Measurements from ENCODE around the gene TNKS1BP1.
A peak's percentile ranks its signal among the peaks of the same experiment; 100 is the strongest.
"Not testable (repeated sequence)": the region's sequence is repeated elsewhere in the genome, so short reads cannot be mapped to it uniquely, and the experiment has no call there.

Gene TNKS1BP1

DNA sequence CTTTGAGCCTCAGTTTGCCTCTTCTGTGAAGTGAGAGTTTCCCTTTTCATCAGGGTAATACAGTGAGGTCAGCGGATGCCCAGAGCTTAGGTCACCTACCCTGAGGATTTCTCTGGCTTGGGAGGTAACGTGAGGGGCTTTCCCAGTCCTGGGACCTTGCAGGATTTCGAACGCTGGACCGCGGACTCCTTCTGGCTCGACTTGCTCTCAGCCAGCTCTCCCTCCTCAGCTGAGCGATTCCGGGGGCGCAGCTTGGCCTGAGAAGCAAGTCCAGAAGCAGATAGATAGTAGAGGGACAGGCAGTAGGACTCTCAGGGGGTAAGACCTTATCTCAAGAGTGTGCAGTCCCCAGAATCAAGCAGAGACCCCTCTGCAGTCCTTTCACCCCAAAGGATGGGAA is 24.0 kb downstream of the TNKS1BP1 start:
- in situ Hi-C loops (cut with HindIII; ENCODE audit: low pct_ligation_motif_present, low sequenced_read_pairs), result no loop called here
- Histone ChIP-seq H3K27ac (no peak overlapping the region), H3K36me3 (replicated peaks) (peaks cover 77% of the 10 kb centered on the region), H3K27me3 (replicated peaks) (no peaks in the 10 kb centered on the region), H3K4me3 (ENCODE audit: low read depth, low read length) (no peak overlapping the region)
- TF ChIP-seq, protein P1, sequence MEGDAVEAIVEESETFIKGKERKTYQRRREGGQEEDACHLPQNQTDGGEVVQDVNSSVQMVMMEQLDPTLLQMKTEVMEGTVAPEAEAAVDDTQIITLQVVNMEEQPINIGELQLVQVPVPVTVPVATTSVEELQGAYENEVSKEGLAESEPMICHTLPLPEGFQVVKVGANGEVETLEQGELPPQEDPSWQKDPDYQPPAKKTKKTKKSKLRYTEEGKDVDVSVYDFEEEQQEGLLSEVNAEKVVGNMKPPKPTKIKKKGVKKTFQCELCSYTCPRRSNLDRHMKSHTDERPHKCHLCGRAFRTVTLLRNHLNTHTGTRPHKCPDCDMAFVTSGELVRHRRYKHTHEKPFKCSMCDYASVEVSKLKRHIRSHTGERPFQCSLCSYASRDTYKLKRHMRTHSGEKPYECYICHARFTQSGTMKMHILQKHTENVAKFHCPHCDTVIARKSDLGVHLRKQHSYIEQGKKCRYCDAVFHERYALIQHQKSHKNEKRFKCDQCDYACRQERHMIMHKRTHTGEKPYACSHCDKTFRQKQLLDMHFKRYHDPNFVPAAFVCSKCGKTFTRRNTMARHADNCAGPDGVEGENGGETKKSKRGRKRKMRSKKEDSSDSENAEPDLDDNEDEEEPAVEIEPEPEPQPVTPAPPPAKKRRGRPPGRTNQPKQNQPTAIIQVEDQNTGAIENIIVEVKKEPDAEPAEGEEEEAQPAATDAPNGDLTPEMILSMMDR (IDR thresholded peaks at IDR 0.05; ENCODE audit: low read depth, low read length, missing control alignments), result no peak
- no peak for DNase-seq

DNA sequence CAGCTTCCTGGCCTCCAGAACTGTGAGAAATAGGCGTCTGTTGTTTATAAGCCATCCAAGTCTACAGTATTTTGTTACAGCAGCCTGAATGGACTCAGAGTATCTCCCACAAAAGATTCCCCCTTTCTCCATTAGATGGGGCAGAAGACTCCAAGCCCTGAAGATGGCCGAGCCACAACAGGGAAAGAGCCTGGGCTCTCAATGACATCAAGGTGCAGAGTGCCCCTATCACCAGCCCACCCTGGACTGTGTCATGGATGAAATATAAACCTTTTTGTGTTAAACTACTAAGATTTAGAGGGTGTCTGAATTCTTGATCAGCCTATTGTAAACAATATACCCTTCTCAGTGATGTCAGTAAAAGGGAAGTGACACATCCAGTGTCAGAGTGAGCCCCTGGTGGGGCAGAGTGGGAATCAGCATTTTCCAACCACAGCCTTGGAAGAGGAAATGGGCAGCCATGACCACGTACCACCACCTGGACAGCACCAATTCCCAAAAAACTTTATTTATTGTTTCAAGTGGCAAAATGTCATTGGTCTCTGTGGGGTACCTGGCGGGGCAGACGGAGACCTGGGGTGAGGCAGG is 25.5 kb downstream of the TNKS1BP1 start:
- TF ChIP-seq, protein P1 (IDR thresholded peaks at IDR 0.05; ENCODE audit: low read depth, low read length, missing control alignments), result no peak
- in situ Hi-C loops (cut with HindIII; ENCODE audit: low pct_ligation_motif_present, low sequenced_read_pairs), result no loop called here
- Histone ChIP-seq H3K27ac (no peak overlapping the region), H3K27me3 (replicated peaks) (no peaks in the 10 kb centered on the region), H3K36me3 (replicated peaks) (peaks cover 71% of the 10 kb centered on the region), H3K4me3 (ENCODE audit: low read depth, low read length) (no peak overlapping the region)
- DNase-seq, result no peak

DNA sequence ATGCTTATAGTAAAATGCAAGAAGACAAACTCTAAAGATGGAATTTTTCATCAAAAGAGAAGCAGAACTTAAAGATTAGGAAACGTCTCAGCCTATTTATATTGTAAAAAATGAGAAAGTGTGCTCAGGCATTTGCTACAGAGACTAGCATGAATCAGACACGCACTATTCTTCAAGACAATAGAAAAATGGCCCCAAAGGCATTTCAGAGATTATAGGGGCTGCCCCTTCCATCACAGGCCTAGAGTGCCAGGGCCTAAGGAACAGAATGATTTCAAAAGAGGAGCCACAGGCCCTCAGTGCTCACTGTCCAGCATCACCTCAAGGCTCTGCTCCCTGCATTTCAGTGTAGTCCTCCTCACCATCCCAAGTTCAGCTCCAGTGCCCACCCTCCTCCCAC is 27.5 kb downstream of the TNKS1BP1 start:
- DNase-seq, result no peak
- in situ Hi-C loops (cut with HindIII; ENCODE audit: low pct_ligation_motif_present, low sequenced_read_pairs), result no loop called here
- Histone ChIP-seq H3K4me3 (ENCODE audit: low read depth, low read length) (no peak overlapping the region), H3K27ac (no peak overlapping the region), H3K27me3 (replicated peaks) (no peaks in the 10 kb centered on the region), H3K36me3 (replicated peaks) (peaks cover 56% of the 10 kb centered on the region)
- TF ChIP-seq, protein P1 (IDR thresholded peaks at IDR 0.05; ENCODE audit: low read depth, low read length, missing control alignments), result no peak

GRCh38 chr11:57296205-57296604 is 28.5 kb downstream of the TNKS1BP1 start:
- H3K36me3 ChIP-seq (replicated peaks), result peaks cover 45% of the 10 kb centered on the region
- H3K27ac ChIP-seq; H3K27me3 ChIP-seq (replicated peaks); in situ Hi-C loops (cut with HindIII; ENCODE audit: low pct_ligation_motif_present, low sequenced_read_pairs); DNase-seq; H3K4me3 ChIP-seq (ENCODE audit: low read depth, low read length): not testable (repeated sequence)

DNA sequence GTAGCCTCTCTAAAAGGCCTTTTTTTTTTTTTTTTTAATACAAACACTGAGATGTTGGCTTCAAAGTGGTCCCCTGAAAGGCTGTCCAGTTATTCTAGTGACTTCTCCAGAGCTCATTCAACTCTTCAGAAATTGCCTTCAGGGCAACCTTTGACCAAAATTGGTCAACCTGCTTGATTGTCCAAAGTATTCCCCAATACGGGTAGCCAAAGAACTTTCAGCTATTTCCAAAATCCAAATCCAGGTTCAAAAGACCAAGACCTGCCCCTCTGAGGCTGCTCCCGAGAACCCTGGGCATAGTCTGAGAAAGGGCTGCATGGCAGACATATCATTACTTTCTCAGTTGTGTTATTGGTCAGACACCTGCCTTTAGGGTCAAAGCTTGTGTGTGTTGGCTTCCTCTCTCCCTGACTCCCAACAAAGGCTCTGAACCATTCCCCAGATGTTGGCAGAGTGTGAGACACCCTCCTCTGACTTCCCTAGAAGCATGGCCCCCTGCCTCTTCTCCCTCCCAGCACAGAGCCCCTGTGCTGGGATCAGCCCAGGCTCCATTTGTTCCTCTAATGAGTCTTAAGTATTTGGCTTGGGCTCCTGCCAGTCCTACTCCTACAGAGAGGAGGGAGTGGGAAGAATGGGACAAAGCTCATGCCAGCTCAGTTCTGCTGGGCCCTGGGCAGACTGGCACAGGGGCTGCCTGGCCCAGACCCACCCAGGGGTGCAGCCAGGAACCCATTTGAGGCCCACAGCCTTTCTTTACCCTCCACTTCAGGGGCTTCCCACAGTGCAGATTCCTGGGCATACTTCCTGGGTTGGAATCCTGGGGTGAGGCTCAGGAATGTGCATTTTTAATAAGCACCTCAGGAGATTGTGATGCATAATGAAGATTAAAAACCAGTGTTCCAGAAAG is 30.3 kb downstream of the TNKS1BP1 start:
- no peaks in the 10 kb centered on the region for H3K27me3 ChIP-seq (replicated peaks)
- in situ Hi-C loops (cut with HindIII; ENCODE audit: low pct_ligation_motif_present, low sequenced_read_pairs), result no loop called here
- no peak overlapping the region for H3K27ac ChIP-seq
- TF ChIP-seq, protein P1 (IDR thresholded peaks at IDR 0.05; ENCODE audit: low read depth, low read length, missing control alignments), result no peak
- no peak overlapping the region for H3K4me3 ChIP-seq (ENCODE audit: low read depth, low read length)
- DNase-seq, result no peak
- peaks cover 28% of the 10 kb centered on the region for H3K36me3 ChIP-seq (replicated peaks)

DNA sequence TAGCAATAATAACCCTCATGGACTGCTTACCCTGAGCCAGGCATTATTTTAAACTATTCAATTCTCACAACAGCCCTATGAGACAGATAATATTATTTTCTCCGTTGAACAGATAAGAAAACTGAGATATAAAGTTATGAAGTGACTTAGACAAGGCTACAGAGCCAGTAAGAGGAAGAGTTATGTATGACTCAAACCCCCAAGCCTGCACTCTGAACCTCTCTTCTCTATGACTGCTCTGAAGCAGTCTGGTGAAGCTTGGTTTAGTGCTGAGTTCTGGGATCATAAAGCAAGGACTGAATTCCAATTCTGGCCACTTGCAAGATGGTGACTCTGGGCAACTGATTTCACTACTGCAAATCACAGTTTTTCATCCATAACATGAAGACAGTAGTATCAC is 34.5 kb downstream of the TNKS1BP1 start:
- peak; percentile 87 for DNase-seq
- no peak overlapping the region for H3K4me3 ChIP-seq (ENCODE audit: low read depth, low read length)
- H3K36me3 ChIP-seq (replicated peaks), result no peaks in the 10 kb centered on the region
- TF ChIP-seq, protein P1 (IDR thresholded peaks at IDR 0.05; ENCODE audit: low read depth, low read length, missing control alignments), result no peak
- H3K27me3 ChIP-seq (replicated peaks), result no peaks in the 10 kb centered on the region
- in situ Hi-C loops (cut with HindIII; ENCODE audit: low pct_ligation_motif_present, low sequenced_read_pairs), result no loop called here
- peak overlapping the region; percentile 84 for H3K27ac ChIP-seq

All from brain microvascular endothelial cell (primary cell).